Colonic mucosa (tissue), 4 donors: Measurements from ENCODE around the gene ERBB4. TPM values are rescaled to one million over a fixed set of nuclear protein-coding genes. Genes with fewer than 3 reads are reported as not detected.

Experiments
- DNase-seq: peaks from one replicate; pipeline ENCODE4 v3.0.0-alpha.2; 2020
- H3K27ac ChIP-seq: fragments of 200-600 bp; one replicate; pipeline ENCODE4 v1.8.0; 2021
- H3K27me3 ChIP-seq: fragments of 200-600 bp; one replicate; pipeline ENCODE4 v1.8.0; 2021
- H3K36me3 ChIP-seq: fragments of 200-600 bp; one replicate; pipeline ENCODE4 v1.8.0; 2021
- H3K4me1 ChIP-seq: fragments of 200-600 bp; one replicate; pipeline ENCODE4 v1.8.0; 2021; ENCODE audit warnings: mild to moderate bottlenecking
- H3K4me3 ChIP-seq: fragments of 200-600 bp; one replicate; pipeline ENCODE4 v1.8.0; 2021
- H3K9ac ChIP-seq, 2 donors: one replicate each; pipeline ENCODE4 v1.7.0; 2013; ENCODE audit warnings: control low read depth in 2 of 2, low read depth in 2 of 2, low read length in 2 of 2
- H3K9me3 ChIP-seq: fragments of 200-600 bp; one replicate; pipeline ENCODE4 v1.8.0; 2021
- intact Hi-C: fragments of 100-400 bp; cut with DNase I; formaldehyde crosslinking; loops from one replicate; pipeline ENCODE4 v1.14.1; 2022
- total RNA-seq, 2 donors: library from RNA; stranded (reverse); fragmentation: NEBNext Ultra II Directional in 1 of 2; extraction: Animal tissue kit (Norgen Biotek cat#: 25700) in 1 of 2; gene quantifications; one replicate each; pipeline ENCODE4 v1.2.1, GENCODE V29; 2021
- TF ChIP-seq, protein P1 (sequence below): fragments of 200-600 bp; IDR thresholded peaks from one replicate; pipeline ENCODE4 v1.8.0; 2022; ENCODE audit warnings: antibody characterized with exemption, mild to moderate bottlenecking
- donor health status: healthy.
- donor health status: DM: no; HTN: no; CAD: no.
- donor health status: DM: no; HTN: no; CAD: no.

ERBB4 gene
- total RNA-seq, 2 donors from 2014 or later, result 0.05 to 0.07 TPM

GRCh38 chr2:212428681-212429478 is 109.7 kb downstream of the ERBB4 start:
- H3K4me1 ChIP-seq, result no peaks in the 10 kb centered on the region
- no peaks in the 10 kb centered on the region for H3K27me3 ChIP-seq
- no peak overlapping the region for H3K4me3 ChIP-seq
- no peak for DNase-seq
- H3K36me3 ChIP-seq, result no peaks in the 10 kb centered on the region
- no peaks in the 10 kb centered on the region for H3K9me3 ChIP-seq
- no peak overlapping the region for H3K9ac ChIP-seq
- no peak overlapping the region for H3K27ac ChIP-seq
- intact Hi-C loops, result no loop called here
- TF ChIP-seq, protein P1, sequence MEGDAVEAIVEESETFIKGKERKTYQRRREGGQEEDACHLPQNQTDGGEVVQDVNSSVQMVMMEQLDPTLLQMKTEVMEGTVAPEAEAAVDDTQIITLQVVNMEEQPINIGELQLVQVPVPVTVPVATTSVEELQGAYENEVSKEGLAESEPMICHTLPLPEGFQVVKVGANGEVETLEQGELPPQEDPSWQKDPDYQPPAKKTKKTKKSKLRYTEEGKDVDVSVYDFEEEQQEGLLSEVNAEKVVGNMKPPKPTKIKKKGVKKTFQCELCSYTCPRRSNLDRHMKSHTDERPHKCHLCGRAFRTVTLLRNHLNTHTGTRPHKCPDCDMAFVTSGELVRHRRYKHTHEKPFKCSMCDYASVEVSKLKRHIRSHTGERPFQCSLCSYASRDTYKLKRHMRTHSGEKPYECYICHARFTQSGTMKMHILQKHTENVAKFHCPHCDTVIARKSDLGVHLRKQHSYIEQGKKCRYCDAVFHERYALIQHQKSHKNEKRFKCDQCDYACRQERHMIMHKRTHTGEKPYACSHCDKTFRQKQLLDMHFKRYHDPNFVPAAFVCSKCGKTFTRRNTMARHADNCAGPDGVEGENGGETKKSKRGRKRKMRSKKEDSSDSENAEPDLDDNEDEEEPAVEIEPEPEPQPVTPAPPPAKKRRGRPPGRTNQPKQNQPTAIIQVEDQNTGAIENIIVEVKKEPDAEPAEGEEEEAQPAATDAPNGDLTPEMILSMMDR, result no peak

- H3K36me3 ChIP-seq, result no peaks in the 10 kb centered on the region
- H3K9ac ChIP-seq, result no peak overlapping the region
- no peak overlapping the region for H3K27ac ChIP-seq
- no peaks in the 10 kb centered on the region for H3K9me3 ChIP-seq
- TF ChIP-seq, protein P1, result no peak
- no peaks in the 10 kb centered on the region for H3K4me1 ChIP-seq
- no peak overlapping the region for H3K4me3 ChIP-seq
- intact Hi-C loops, result no loop called here
- no peaks in the 10 kb centered on the region for H3K27me3 ChIP-seq
- no peak for DNase-seq
Measured at GRCh38 chr2:212427638-212428037, 111.0 kb downstream of the ERBB4 start.

DNA sequence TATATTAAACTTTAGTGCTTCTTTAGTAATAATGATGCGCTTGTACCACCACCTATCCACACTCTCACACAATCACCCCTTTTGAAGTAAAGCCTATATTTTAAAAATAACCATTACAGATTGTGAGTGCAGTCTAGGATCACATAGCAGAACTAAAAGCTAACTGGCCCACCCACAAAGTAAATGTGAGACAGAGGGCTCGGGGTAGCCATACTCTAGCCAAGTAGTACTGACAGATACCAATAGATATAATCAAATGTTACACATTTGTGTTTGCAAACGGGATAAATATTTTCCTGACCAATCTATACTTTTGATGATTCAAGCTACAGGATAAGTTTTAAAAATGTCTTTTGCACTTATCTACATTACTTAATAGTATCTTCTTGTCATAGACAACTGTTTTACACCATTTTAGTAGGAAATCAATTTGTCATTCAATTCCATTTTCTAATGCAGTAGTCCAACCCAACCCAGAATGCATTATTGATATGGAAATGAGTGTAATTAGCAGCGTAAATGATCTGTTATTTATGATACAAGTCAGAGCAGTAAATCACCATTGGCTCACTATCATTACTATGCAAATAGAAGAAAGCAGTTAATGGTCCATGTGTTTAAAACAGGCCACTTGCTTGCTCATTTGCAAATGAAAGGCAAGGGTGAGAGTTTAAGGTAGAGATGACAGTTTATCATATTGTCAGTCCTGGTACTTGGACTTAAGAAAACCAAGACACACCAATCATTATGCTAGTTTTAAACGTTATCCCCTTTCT is 111.8 kb downstream of the ERBB4 start:
- Histone ChIP-seq H3K4me3 (no peak overlapping the region), H3K36me3 (no peaks in the 10 kb centered on the region), H3K27me3 (no peaks in the 10 kb centered on the region), H3K9me3 (no peaks in the 10 kb centered on the region), H3K27ac (no peak overlapping the region), H3K9ac (no peak overlapping the region), H3K4me1 (no peaks in the 10 kb centered on the region)
- TF ChIP-seq, protein P1, result no peak
- no peak for DNase-seq
- intact Hi-C loops, result no loop called here

GRCh38 chr2:212424082-212424481 is 114.5 kb downstream of the ERBB4 start:
- intact Hi-C loops, result no loop called here
- Histone ChIP-seq H3K36me3 (no peaks in the 10 kb centered on the region), H3K4me1 (no peaks in the 10 kb centered on the region), H3K27ac (no peak overlapping the region), H3K4me3 (no peak overlapping the region), H3K9me3 (no peaks in the 10 kb centered on the region), H3K9ac (no peak overlapping the region), H3K27me3 (no peaks in the 10 kb centered on the region)
- no peak for DNase-seq
- TF ChIP-seq, protein P1, result no peak

DNA sequence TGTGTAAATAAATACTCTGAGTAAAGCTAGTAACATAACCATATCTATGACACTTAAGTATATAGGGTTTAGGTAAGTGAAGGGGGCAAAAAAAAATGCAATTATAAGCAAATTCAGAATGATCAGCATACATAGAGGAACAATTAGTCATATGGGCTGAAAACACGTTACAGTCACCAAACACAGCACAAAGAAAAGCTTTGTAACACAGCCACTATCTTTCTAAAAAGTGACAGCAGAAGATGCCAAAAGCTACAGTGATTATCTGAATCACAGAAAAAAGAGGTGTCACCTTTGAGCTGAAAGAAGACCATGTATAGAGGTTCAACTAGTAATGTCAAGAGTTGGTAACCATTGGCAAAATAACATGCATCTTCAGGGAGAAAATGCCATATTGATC is 115.5 kb downstream of the ERBB4 start:
- Histone ChIP-seq H3K9me3 (no peaks in the 10 kb centered on the region), H3K4me1 (no peaks in the 10 kb centered on the region), H3K27me3 (no peaks in the 10 kb centered on the region), H3K9ac (no peak overlapping the region), H3K27ac (no peak overlapping the region), H3K36me3 (no peaks in the 10 kb centered on the region), H3K4me3 (no peak overlapping the region)
- DNase-seq, result no peak
- TF ChIP-seq, protein P1, result no peak
- intact Hi-C loops, result no loop called here
